Measurements from ENCODE around the gene KLHL6. TPM values are rescaled to one million over a fixed set of nuclear protein-coding genes. Genes with fewer than 3 reads are reported as not detected.

The KLHL6 gene
- total RNA-seq, 4 donors from 2014 or later: 0.10 to 1.4 (median 0.39) TPM

DNA sequence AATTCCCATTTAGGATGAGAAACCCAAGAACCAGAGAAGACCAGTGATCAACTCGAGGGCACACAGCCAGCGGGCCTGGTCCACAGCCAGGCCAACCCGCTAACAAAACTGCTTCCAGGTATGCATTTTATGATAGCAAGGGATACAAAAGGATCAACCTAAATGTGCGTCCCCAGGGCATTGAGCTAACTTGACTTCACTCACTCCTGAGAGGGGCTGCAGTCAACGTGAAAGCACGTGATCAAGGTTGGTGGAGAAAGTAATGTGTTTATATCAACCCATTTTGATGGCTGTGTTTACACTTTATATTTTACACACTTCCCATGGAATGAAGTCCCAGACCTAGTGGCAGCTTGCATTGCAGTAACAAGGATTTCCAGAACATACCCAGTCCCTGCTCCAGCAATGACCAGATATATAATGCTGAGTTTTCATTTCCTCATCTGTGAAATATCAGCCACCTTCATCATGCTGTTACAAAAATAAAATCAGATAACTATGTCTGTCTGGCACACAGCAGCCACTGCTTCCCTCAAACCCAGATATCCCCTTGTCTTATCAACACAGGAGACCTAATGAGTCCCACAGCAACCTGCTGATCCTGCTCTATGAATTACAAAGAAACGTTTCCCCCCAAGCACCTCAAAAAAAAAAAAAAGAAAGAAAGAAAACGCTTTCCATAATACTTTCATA is 2.0 kb downstream of the KLHL6 start:
- no peak for DNase-seq (ENCODE audit: low spot score in 2 of 2)
- H3K9me3 ChIP-seq: no peaks in the 10 kb centered on the region
- peak overlapping the region; percentile 7 for H3K4me3 ChIP-seq
- TF ChIP-seq POLR2A (IDR thresholded peaks at IDR 0.05) (no peak), EP300 (IDR thresholded peaks at IDR 0.05) (no peak), POLR2AphosphoS5 (IDR thresholded peaks at IDR 0.05) (no peak)
- TF ChIP-seq, protein P1, sequence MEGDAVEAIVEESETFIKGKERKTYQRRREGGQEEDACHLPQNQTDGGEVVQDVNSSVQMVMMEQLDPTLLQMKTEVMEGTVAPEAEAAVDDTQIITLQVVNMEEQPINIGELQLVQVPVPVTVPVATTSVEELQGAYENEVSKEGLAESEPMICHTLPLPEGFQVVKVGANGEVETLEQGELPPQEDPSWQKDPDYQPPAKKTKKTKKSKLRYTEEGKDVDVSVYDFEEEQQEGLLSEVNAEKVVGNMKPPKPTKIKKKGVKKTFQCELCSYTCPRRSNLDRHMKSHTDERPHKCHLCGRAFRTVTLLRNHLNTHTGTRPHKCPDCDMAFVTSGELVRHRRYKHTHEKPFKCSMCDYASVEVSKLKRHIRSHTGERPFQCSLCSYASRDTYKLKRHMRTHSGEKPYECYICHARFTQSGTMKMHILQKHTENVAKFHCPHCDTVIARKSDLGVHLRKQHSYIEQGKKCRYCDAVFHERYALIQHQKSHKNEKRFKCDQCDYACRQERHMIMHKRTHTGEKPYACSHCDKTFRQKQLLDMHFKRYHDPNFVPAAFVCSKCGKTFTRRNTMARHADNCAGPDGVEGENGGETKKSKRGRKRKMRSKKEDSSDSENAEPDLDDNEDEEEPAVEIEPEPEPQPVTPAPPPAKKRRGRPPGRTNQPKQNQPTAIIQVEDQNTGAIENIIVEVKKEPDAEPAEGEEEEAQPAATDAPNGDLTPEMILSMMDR (IDR thresholded peaks at IDR 0.05): no peak
- WGBS: 52% methylated on average over 8 of the region's 8 CpGs
- H3K27me3 ChIP-seq: no peaks in the 10 kb centered on the region
- no peaks in the 10 kb centered on the region for H3K4me1 ChIP-seq
- no peak overlapping the region for H3K27ac ChIP-seq
- no peaks in the 10 kb centered on the region for H3K36me3 ChIP-seq

DNA sequence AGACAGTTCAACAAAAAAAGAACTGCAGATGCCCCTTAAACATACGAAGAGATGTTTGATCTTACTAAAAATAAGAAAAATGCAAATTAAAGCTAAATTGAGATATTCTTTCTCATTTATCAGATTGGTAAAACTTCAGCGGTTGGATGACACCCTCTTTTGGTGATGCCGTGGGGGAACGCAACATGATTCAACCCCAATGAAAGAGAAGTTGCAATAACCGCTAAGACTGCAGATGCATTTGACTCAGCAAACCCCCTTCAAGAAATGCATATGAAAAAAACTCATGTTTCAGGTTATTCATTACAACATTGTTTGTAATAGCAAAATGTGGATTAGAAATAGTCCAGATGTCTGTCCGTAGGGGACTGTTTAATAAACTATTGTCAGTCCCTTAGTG is 3.6 kb downstream of the KLHL6 start:
- DNase-seq (ENCODE audit: low spot score in 2 of 2): no peak
- Histone ChIP-seq H3K4me3 (no peak overlapping the region), H3K36me3 (no peaks in the 10 kb centered on the region), H3K27ac (no peak overlapping the region), H3K9me3 (no peaks in the 10 kb centered on the region), H3K4me1 (no peaks in the 10 kb centered on the region), H3K27me3 (no peaks in the 10 kb centered on the region)
- TF ChIP-seq POLR2AphosphoS5 (IDR thresholded peaks at IDR 0.05): no peak
- TF ChIP-seq, protein P1 (IDR thresholded peaks at IDR 0.05): no peak
- no peak for TF ChIP-seq EP300 (IDR thresholded peaks at IDR 0.05)
- TF ChIP-seq POLR2A (IDR thresholded peaks at IDR 0.05): no peak
- 83% methylated on average over 6 of the region's 6 CpGs for WGBS

DNA sequence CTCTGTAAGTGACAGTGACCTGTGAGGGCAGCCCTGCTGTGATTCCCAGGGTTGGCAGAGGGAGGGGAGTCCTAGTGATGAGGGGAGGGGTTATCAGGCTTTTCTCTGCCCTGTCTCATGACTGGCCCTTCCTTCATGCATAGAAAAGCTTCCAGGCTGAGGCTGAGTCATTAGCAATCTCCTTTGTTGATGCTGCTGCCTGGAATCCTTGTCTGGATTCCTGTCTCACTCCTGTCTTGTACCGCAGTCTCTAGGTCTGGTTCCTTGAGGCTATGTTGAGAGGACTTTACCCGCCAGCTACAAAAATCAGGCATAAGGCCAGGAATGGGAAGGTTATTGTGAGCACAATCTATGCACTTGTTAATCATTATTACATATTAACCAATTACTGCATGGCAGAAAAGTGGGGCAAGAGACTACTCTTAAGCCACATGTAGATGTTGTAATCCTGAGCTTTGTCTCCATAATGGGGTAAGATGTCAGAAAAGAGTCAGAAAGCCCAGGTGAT is 7.2 kb downstream of the KLHL6 start:
- no peak for DNase-seq (ENCODE audit: low spot score in 2 of 2)
- no peak overlapping the region for H3K27ac ChIP-seq
- 66% methylated on average over 2 of the region's 2 CpGs for WGBS

DNA sequence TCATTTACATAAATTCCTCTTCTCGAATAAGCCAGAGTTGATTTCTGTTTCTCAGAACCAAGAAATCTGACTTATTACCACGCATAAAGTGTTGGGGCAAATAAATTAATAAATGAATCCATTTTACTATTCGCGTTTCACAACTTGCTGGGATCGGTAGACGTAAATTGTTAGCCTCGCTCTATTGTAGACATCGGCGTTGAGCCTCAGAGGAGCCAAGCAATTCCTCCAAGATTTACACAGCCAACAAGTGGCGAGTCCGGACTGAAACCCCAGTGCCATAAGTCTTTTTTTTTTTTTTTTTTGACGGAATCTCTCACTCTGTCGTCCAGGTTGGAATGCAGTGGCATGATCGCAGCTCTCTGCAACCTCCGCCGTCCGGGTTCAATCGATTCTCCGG is 8.9 kb downstream of the KLHL6 start:
- H3K27me3 ChIP-seq: no peaks in the 10 kb centered on the region
- H3K27ac ChIP-seq: no peak overlapping the region
- no peaks in the 10 kb centered on the region for H3K4me1 ChIP-seq
- no peak overlapping the region for H3K4me3 ChIP-seq
- 91% methylated on average over 19 of the region's 19 CpGs for WGBS
- H3K9me3 ChIP-seq: no peaks in the 10 kb centered on the region
- H3K36me3 ChIP-seq: no peaks in the 10 kb centered on the region
- TF ChIP-seq, protein P1 (IDR thresholded peaks at IDR 0.05): no peak
- no peak for TF ChIP-seq EP300 (IDR thresholded peaks at IDR 0.05)
- no peak for TF ChIP-seq POLR2AphosphoS5 (IDR thresholded peaks at IDR 0.05)
- TF ChIP-seq POLR2A (IDR thresholded peaks at IDR 0.05): no peak
- no peak for DNase-seq (ENCODE audit: low spot score in 2 of 2)

More for the DNA sequence above, 7.2 kb downstream of the KLHL6 start:
- TF ChIP-seq EP300 (IDR thresholded peaks at IDR 0.05) (no peak), POLR2AphosphoS5 (IDR thresholded peaks at IDR 0.05) (no peak), POLR2A (IDR thresholded peaks at IDR 0.05) (no peak)
- TF ChIP-seq, protein P1 (IDR thresholded peaks at IDR 0.05): no peak
- Histone ChIP-seq H3K4me3 (no peak overlapping the region), H3K27me3 (no peaks in the 10 kb centered on the region), H3K4me1 (no peaks in the 10 kb centered on the region), H3K9me3 (no peaks in the 10 kb centered on the region), H3K36me3 (no peaks in the 10 kb centered on the region)

DNA sequence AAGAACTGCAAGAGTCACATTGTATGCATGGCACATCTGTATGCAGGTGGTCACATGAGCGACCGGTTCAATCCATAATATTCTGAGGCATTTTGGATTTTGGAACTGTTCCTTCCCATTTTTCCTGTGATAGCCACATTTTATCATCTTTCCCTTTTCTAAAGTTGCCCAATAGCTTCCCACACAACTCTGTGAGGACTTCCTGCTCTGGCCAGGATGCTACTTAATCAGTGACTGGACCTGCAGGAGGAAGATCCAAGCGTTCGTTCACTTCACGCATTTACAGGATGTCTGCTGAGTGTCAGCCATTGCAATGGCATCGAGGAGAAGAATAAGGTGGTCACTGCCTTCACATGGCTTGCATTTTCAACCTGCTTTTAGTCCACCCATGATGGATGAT is 9.8 kb downstream of the KLHL6 start:
- TF ChIP-seq EP300 (IDR thresholded peaks at IDR 0.05) (no peak), POLR2A (IDR thresholded peaks at IDR 0.05) (no peak), POLR2AphosphoS5 (IDR thresholded peaks at IDR 0.05) (no peak)
- TF ChIP-seq, protein P1 (IDR thresholded peaks at IDR 0.05): no peak
- no peak overlapping the region for H3K4me3 ChIP-seq
- WGBS: 76% methylated on average over 6 of the region's 6 CpGs
- no peak overlapping the region for H3K27ac ChIP-seq
- H3K27me3 ChIP-seq: no peaks in the 10 kb centered on the region
- no peaks in the 10 kb centered on the region for H3K9me3 ChIP-seq
- H3K4me1 ChIP-seq: no peaks in the 10 kb centered on the region
- no peak for DNase-seq (ENCODE audit: low spot score in 2 of 2)
- no peaks in the 10 kb centered on the region for H3K36me3 ChIP-seq

Measured in suprapubic skin (tissue), 4 donors.